Measurements from ENCODE around the gene ADH1A. TPM values are rescaled to one million over a fixed set of nuclear protein-coding genes. Genes with fewer than 3 reads are reported as not detected.

Gene ADH1A
- polyA plus RNA-seq, 6 donors from 2014 or later = not detected

DNA sequence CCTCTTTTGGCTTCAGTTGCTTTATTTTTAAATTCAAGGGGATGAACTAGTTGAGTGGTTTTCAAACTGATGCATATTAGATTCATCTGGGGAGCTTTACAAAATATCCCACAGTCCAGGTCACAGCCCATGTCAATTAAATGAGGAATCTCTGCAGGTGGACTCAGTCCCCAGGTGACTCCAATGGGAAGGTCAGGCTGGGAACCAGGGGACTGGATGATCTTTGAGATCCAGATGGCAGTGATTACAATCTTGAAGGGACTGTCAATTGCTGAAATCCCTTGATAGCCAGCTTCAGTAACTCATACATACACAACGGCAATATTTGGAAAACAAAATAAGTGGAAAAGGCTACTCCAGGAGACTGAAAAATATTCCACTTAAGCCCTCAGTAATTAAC is 23.4 kb upstream of the ADH1A start:
- H3K4me3 Mint-ChIP-seq = no peak overlapping the region
- no peaks in the 10 kb centered on the region for H3K4me1 Mint-ChIP-seq
- peaks cover 0 to 7% (median 3%) of the 10 kb centered on the region in 3 donors for H3K27me3 Mint-ChIP-seq
- DNase-seq = no peak
- H3K9me3 Mint-ChIP-seq = peaks cover 0 to 1% (median 0%) of the 10 kb centered on the region in 7 donors
- ATAC-seq (ENCODE audit: low read depth in 2 of 2) = no peak
- H3K36me3 Mint-ChIP-seq = no peaks in the 10 kb centered on the region
- no peak overlapping the region for H3K27ac Mint-ChIP-seq

DNA sequence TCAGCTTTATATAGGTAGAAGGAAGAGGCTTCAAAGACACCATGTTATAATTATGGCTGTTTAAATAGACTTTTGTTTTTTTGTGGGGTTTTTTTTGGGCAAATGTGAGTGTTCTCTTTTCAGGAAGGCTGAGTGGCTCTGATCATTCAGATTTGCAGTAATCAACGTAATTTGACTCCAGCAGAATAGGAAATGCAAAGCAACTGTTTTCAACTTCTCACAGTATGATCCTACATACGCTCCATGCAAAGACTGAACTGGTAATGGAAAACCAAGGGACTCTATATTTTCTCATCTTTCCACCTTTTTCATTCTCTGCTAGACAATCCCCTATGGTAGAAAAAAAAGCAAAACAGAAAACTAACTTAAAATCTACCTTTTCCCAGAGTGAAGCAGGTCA is 19.6 kb upstream of the ADH1A start:
- Mint-ChIP-seq H3K9me3 (no peaks in the 10 kb centered on the region), H3K27me3 (peaks cover 0 to 10% (median 0%) of the 10 kb centered on the region in 3 donors), H3K4me1 (no peaks in the 10 kb centered on the region)

DNA sequence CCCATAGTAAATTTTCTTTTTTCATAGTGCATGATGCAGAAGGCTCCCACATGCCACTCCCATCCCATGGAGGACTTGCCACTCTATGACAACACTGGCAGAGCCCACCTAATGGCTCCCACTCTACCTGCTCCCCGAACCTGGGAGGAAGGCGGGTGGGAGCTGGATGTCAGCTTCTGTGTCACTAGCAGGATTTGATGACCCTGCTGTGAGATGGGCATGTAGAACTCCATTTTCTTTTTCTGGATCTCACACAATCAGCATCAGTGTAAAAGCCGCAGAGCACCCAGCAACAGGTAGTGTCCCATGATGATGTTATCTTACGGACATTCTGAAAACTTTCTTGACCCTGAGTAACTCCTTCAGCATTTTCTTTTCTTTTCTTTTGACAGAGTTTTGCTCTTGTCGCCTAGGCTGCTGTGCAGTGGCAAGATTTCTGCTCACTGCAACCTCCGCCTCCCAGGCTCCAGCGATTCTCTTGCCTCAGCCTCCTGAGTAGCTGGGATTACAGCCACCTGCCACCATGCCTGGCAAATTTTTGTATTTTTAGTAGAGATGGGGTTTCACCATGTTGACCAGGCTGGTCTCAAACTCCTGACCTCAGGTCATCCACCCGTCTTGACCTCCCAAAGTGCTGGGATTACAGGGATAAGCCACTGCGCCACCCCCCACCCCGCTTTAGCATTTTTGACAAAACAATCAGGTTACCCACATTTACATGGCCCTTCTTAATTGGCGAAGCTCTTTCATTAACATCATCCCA is 15.0 kb upstream of the ADH1A start:
- Mint-ChIP-seq H3K27me3 (peaks cover 0 to 4% (median 0%) of the 10 kb centered on the region in 3 donors), H3K4me1 (no peaks in the 10 kb centered on the region), H3K27ac (no peak overlapping the region), H3K4me3 (no peak overlapping the region), H3K9me3 (peaks cover 0 to 10% (median 5%) of the 10 kb centered on the region in 7 donors), H3K36me3 (no peaks in the 10 kb centered on the region)
- no peak for DNase-seq
- no peak for ATAC-seq (ENCODE audit: low read depth in 2 of 2)

More for the DNA sequence above, 19.6 kb upstream of the ADH1A start:
- no peak for DNase-seq
- Mint-ChIP-seq H3K4me3 (no peak overlapping the region), H3K36me3 (no peaks in the 10 kb centered on the region), H3K27ac (no peak overlapping the region)
- ATAC-seq (ENCODE audit: low read depth in 2 of 2) = no peak

DNA sequence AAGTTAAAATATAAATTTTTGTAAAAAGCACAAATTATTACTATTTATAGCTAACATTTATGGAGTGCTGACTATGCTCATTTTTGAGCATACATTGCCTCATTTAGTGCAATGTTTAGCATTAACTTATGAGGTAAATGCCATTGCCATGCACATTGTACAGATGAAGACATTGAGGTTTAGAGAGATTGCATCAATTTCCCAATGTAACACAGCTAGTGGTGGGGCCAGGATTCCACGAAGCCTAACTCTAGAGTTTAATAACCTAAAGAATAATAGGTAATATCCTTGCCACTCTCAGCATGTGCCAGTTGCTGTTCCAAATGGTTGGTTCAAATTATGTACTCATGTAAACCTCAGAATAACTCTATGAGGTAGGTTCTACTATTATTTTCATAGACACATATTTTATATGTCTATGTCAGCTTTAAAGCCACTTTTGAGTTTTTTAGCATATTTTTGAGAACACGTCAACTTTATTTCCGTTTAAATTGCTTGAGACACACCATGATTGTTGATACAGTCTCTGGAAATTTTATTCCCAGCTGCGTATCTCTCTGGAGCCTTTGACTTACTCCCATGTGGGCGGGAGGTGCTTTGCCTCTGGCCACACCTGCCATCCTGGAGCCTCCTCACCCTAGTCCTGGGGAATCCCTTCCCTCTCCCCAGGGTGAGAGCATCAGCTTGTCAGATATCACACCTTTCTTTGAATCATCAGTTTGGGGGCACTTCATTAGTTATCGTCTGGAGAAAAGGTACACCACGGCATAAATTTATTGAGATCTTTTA is 10.8 kb upstream of the ADH1A start:
- no peak overlapping the region for H3K4me3 Mint-ChIP-seq
- H3K27me3 Mint-ChIP-seq = no peaks in the 10 kb centered on the region
- ATAC-seq (ENCODE audit: low read depth in 2 of 2) (no peak), DNase-seq (no peak)
- no peak overlapping the region for H3K27ac Mint-ChIP-seq
- H3K36me3 Mint-ChIP-seq = no peaks in the 10 kb centered on the region
- no peaks in the 10 kb centered on the region for H3K4me1 Mint-ChIP-seq
- H3K9me3 Mint-ChIP-seq = peaks cover 0 to 38% (median 17%) of the 10 kb centered on the region in 7 donors

DNA sequence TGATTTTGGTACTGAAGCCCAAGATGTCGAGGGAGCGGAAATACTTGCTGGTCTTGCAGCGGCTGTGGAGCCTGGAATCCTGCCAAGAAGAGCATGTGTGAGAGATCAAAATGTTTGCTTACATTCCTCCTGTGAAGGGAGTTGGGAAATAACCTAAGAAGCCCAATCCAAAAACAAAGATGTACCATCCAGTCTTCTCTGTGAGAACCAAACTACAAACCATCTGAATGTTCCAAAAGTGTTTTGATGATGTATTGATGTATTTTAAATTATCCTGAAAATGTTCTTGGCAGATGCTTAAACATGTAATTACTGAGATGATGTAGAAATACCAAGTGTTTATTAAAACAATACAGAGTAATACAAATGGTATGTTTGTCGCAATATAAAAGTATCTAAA is 10.1 kb upstream of the ADH1A start:
- Mint-ChIP-seq H3K27me3 (no peaks in the 10 kb centered on the region), H3K4me3 (no peak overlapping the region), H3K9me3 (peaks cover 5 to 43% (median 20%) of the 10 kb centered on the region in 7 donors), H3K27ac (no peak overlapping the region), H3K4me1 (no peaks in the 10 kb centered on the region), H3K36me3 (no peaks in the 10 kb centered on the region)
- DNase-seq (no peak), ATAC-seq (ENCODE audit: low read depth in 2 of 2) (no peak)

DNA sequence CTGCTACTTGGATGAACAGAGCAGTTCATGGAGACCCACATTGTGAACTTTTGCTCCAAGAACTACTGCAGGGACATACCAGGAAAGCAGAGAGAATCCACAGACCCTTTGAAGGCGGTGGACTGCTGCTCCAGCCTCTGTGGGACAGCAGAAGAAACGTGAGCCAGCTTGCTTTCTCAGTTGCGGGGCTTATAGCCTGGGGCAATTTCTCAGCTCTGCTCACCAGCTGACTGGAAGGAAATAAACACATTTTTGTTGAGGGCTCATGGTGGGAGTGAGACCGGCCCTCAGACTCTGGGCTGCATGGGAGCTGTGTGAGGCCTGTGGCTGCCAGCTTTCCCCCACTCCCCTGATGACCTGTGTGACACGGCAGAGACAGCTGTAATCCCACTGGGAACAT is 2.6 kb upstream of the ADH1A start:
- ATAC-seq (ENCODE audit: low read depth in 2 of 2) = no peak
- DNase-seq = no peak
- Mint-ChIP-seq H3K27ac (no peak overlapping the region), H3K4me1 (no peaks in the 10 kb centered on the region), H3K27me3 (no peaks in the 10 kb centered on the region), H3K4me3 (no peak overlapping the region), H3K36me3 (peaks cover 9 to 11% of the 10 kb centered on the region in 2 donors), H3K9me3 (peaks cover 14 to 53% (median 25%) of the 10 kb centered on the region in 7 donors)

DNA sequence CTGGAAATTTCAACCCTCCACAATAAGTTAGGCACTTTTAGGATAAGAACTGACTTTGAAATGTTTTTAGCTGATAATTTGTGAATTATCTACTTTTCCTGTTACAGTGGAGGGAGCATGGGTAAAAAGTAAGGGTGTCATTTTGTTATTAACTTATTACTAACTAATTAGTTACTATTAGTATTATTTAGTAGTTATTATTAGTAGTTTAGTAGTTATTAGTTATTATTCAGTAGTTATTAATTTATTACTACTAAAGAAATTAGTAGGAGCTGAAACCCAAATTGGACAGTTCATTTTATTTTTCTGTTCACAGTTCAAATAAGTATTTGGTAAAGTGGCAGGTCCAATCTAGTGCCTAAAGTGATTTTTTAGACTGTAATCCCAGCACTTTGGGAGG is 5.4 kb downstream of the ADH1A start:
- Mint-ChIP-seq H3K9me3 (peaks cover 0 to 3% (median 0%) of the 10 kb centered on the region in 7 donors), H3K27ac (no peak overlapping the region), H3K4me3 (no peak overlapping the region), H3K27me3 (no peaks in the 10 kb centered on the region), H3K36me3 (no peaks in the 10 kb centered on the region), H3K4me1 (no peaks in the 10 kb centered on the region)
- no peak for DNase-seq
- no peak for ATAC-seq (ENCODE audit: low read depth in 2 of 2)

DNA sequence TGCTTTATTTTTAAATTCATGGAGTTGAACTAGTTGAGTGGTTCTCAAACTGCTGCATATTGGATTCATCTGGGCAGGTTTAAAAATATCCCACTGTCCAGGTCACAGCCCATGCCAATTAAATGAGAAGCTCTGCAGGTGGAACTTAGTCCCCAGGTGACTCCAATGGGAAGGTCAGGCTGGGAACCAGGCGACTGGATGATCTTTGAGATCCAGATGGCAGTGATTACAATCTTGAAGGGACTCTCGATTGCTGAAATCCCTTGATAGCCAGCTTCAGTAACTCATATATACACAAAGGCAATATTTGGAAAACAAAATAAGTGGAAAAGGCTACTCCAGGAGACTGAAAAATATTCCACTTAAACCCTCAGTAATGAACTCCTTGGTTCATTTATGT is 8.1 kb downstream of the ADH1A start:
- no peak for ATAC-seq (ENCODE audit: low read depth in 2 of 2)
- DNase-seq = no peak
- Mint-ChIP-seq H3K27ac (no peak overlapping the region), H3K27me3 (peaks cover 0 to 4% (median 0%) of the 10 kb centered on the region in 3 donors), H3K4me3 (no peak overlapping the region), H3K9me3 (peaks cover 0 to 3% (median 0%) of the 10 kb centered on the region in 7 donors), H3K4me1 (no peaks in the 10 kb centered on the region), H3K36me3 (no peaks in the 10 kb centered on the region)

DNA sequence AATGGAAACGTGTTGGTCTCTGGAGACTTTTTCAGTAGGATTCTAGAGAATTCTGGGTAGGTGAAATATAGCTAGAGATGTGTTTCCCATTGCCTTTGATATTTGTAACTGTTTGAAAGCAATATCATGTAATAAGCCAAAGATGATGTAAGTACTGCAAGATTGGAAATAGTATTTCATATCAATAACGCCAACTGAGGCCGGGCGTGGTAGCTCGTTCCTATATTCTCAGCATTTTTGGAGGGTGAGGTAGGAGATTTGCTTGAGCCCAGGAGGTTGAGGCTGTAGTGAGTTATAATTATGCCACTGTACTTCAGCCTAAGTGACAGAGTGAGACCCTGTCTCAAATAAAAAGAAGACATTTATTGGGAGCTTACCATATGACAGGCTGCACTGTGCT is 9.5 kb downstream of the ADH1A start:
- H3K27ac Mint-ChIP-seq = no peak overlapping the region
- H3K4me1 Mint-ChIP-seq = no peaks in the 10 kb centered on the region
- no peaks in the 10 kb centered on the region for H3K36me3 Mint-ChIP-seq
- H3K4me3 Mint-ChIP-seq = no peak overlapping the region
- DNase-seq (no peak), ATAC-seq (ENCODE audit: low read depth in 2 of 2) (no peak)
- peaks cover 0 to 1% (median 0%) of the 10 kb centered on the region in 7 donors for H3K9me3 Mint-ChIP-seq
- peaks cover 0 to 4% (median 0%) of the 10 kb centered on the region in 3 donors for H3K27me3 Mint-ChIP-seq

DNA sequence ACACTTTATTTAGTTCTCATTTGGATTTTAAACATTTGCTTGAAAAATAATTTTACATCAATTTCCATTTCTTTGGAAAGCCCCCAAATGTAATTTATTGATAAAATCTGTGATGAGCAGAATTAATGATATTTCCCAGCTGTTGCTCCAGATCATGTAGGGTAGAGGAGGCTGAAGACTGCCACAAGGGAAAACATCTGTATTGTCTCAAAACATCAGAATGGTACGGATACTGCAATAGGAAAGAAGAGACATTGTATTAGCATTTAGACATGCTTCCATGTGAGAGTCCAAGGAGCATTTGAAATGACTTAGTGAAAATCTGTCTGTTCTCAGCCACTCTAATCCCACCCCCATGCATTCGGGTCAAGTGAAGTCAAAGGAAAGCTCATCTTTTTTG is 14.4 kb downstream of the ADH1A start:
- H3K27ac Mint-ChIP-seq = no peak overlapping the region
- H3K4me1 Mint-ChIP-seq = no peaks in the 10 kb centered on the region
- no peak for ATAC-seq (ENCODE audit: low read depth in 2 of 2)
- peaks cover 0 to 4% (median 0%) of the 10 kb centered on the region in 7 donors for H3K9me3 Mint-ChIP-seq
- H3K4me3 Mint-ChIP-seq = no peak overlapping the region
- no peaks in the 10 kb centered on the region for H3K36me3 Mint-ChIP-seq
- no peak for DNase-seq
- peaks cover 0 to 4% (median 0%) of the 10 kb centered on the region in 3 donors for H3K27me3 Mint-ChIP-seq

DNA sequence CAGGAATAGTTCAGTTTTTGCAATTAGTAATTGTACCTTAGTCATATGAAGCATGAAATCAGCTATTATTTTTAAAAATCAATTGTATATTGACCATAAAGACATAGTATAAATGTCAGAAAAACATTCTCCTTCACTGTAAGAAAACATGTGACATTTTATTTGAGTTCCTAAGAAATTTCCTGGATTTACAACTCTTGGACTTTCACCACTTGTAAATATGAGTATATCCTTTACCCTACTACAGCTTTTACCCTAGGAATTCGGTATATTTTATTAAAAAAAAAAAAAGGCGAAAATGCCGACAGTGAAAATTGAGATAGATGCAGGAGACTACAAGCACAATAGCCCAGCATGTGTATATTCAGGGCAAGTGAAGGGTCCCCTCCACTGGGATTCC is 14.9 kb downstream of the ADH1A start:
- Mint-ChIP-seq H3K27me3 (peaks cover 0 to 4% (median 0%) of the 10 kb centered on the region in 3 donors), H3K9me3 (peaks cover 0 to 4% (median 0%) of the 10 kb centered on the region in 7 donors), H3K27ac (no peak overlapping the region), H3K36me3 (no peaks in the 10 kb centered on the region), H3K4me3 (no peak overlapping the region), H3K4me1 (no peaks in the 10 kb centered on the region)
- no peak for ATAC-seq (ENCODE audit: low read depth in 2 of 2)
- no peak for DNase-seq

DNA sequence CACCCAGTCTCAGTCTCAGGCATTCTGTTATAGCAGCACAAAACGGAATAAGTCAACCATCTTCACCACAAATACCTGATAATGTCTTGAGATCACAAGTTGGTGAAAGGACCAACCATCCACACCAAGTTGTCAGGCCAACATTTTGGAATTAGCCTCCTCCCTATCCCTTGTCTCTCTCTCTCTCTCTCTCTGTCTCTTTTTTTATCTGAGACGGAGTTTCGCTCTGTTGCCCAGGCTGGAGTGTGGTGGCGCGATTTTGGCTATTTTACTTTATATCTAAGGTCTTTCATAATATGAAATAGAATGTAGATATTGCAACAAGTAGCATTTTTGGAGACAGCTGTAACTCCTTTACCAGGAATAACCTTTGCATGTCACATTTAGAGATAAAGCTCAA is 15.7 kb downstream of the ADH1A start:
- H3K27ac Mint-ChIP-seq = no peak overlapping the region
- peaks cover 0 to 4% (median 0%) of the 10 kb centered on the region in 3 donors for H3K27me3 Mint-ChIP-seq
- no peaks in the 10 kb centered on the region for H3K36me3 Mint-ChIP-seq
- H3K4me3 Mint-ChIP-seq = no peak overlapping the region
- H3K9me3 Mint-ChIP-seq = peaks cover 0 to 4% (median 0%) of the 10 kb centered on the region in 7 donors
- H3K4me1 Mint-ChIP-seq = no peaks in the 10 kb centered on the region
- no peak for DNase-seq
- no peak for ATAC-seq (ENCODE audit: low read depth in 2 of 2)

DNA sequence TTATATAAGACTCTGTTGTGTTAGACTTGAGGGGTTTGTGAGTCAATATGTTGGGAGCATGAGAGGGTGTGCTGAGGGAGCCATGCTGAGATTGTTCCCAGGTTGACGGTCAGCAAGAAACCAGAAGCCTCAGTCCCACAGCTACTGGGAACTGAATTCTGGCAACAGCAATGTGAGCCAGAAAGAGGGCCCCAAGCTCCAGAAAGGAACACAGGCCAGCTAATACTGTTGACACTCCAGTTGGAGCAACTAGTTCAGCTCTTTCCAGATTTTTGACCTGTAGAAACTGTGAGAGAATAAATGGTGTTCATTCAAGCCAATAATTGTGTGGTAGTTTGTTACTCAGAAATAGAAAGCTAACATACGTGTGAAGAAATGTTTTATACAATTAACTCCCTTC is 17.1 kb downstream of the ADH1A start:
- no peak for ATAC-seq (ENCODE audit: low read depth in 2 of 2)
- no peak overlapping the region for H3K4me3 Mint-ChIP-seq
- no peaks in the 10 kb centered on the region for H3K36me3 Mint-ChIP-seq
- DNase-seq = no peak
- H3K9me3 Mint-ChIP-seq = peaks cover 0 to 4% (median 1%) of the 10 kb centered on the region in 7 donors
- no peaks in the 10 kb centered on the region for H3K27me3 Mint-ChIP-seq
- H3K4me1 Mint-ChIP-seq = no peaks in the 10 kb centered on the region
- H3K27ac Mint-ChIP-seq = no peak overlapping the region

DNA sequence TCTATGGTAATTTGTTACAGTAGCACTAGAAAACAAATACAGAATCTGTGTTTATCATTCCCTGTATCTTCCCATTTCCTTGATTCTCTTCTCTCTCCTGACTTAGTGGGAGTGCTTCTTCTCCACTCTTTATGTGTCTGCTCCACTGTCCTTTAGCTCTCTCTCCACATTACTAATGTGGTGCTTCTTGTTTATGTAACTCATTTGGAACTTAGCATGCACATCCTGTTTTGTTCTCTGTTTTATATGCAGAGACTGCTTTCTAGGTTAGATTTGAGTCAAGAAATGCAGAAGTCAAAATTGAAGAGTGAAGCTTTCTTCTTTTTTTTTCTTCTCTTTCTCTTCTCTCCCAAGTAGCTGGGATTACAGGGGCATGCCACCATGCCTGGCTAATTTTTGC is 25.9 kb downstream of the ADH1A start:
- peaks cover 0 to 3% (median 0%) of the 10 kb centered on the region in 3 donors for H3K27me3 Mint-ChIP-seq
- H3K27ac Mint-ChIP-seq = no peak overlapping the region
- peaks cover 8 to 24% (median 15%) of the 10 kb centered on the region in 7 donors for H3K9me3 Mint-ChIP-seq
- DNase-seq = no peak
- H3K36me3 Mint-ChIP-seq = peaks cover 0 to 14% of the 10 kb centered on the region in 2 donors
- no peak overlapping the region for H3K4me3 Mint-ChIP-seq
- ATAC-seq (ENCODE audit: low read depth in 2 of 2) = no peak
- no peaks in the 10 kb centered on the region for H3K4me1 Mint-ChIP-seq

Measured in naive B cell (primary cell).